ENCODE data around the gene SLC25A25.
A peak's percentile ranks its signal among the peaks of the same experiment; 100 is the strongest.
"Not testable (repeated sequence)": the region's sequence is repeated elsewhere in the genome, so short reads cannot be mapped to it uniquely, and the experiment has no call there.

SLC25A25 gene

GRCh38 chr9:128109050-128109709, 41.1 kb downstream of the SLC25A25 start:
- DNase-seq (ENCODE audit: low spot score): no peak

- DNase-seq (ENCODE audit: low spot score): not testable (repeated sequence)
Observed at GRCh38 chr9:128111726-128112125, 43.7 kb downstream of the SLC25A25 start.

DNA sequence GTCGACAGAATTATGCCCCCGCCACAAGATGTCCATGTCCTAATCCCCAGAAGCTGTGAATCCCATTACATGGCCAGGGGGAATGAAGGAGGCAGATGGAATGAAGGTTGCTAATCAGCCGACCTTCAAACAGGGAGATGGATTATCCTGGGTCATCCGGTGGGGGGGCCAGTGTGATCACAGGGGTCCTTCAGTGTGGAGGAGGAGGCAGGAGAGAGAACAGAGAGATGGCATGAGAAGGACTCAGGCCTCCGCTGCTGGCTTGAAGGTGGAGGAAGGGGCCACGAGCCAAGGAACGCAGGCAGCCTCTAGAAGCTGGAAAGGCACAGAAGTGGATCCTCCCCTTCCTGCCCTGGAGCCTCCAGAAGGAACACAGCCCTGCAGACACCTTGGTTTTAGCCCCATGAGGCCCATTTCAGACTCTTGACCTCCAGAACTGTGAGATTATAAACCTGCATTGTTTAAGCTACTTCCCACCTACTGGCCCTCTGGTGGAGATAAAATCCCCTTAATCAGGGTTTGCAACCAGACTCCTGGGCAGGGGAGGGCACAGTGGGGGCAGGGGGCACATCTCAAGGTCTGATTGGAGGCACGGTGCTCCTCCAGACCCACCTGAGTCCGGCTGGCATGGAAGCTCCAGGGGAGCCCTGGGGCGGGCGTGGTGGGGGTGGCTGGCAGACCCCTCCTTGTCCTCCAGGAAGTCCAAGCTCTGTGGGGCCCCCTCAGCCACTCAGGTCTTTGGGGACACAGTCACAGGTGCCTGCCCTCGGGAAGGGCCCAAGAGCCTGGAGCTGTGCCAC, 45.7 kb downstream of the SLC25A25 start:
- no peak for DNase-seq (ENCODE audit: low spot score)

- no peak for DNase-seq (ENCODE audit: low spot score)
Observed at GRCh38 chr9:128114326-128115186, 46.5 kb downstream of the SLC25A25 start.

GRCh38 chr9:128115187-128116103, 47.4 kb downstream of the SLC25A25 start:
- no peak for DNase-seq (ENCODE audit: low spot score)

- DNase-seq (ENCODE audit: low spot score): no peak
Observed at GRCh38 chr9:128116104-128117083, 48.4 kb downstream of the SLC25A25 start.

DNA sequence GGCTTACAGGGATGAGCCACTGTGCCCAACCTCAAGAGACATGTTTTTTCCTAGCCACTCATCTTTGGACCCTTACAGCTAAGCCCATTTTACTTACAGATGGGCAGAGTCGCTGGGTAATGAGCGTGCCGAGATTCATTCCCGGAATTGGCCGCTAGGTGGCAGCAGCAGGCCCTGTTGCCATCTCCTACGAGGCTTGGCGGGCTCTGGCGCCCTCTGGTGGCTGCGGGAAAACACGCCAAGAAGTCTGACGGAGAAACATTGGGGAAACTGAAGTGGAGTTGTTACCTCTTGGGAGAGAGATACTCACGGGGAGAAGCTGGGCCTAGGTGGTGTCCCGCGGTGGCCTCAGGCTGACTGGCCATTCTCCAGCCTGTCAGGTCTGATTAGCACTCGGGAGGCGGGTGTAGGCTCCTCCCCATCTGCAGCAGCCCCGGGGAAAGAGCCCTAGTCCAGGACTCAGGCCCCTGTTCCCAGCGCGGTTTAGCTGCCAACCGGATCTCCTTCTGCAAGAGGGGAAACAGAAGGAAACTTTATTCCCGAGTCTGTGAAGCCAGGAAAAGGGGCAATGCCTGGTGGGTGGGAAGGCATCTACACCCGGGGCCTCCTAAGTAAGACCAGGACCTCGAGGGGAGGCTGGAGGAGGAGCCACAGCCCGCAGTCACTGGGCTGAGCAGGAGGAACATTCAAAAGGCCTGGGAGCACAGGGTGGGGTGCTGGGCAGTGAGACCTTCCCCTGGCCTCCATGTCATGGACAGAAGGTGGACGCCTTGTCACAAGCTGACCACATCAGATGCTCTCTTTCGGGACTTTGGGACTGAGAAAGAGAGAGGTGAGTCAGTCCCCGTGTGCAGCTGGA, 49.8 kb downstream of the SLC25A25 start:
- peak; percentile 94 for DNase-seq (ENCODE audit: low spot score)

- DNase-seq (ENCODE audit: low spot score): no peak
Observed at GRCh38 chr9:128118472-128118857, 50.4 kb downstream of the SLC25A25 start.

GRCh38 chr9:128118971-128119665, 51.1 kb downstream of the SLC25A25 start:
- no peak for DNase-seq (ENCODE audit: low spot score)

GRCh38 chr9:128120061-128120740, 52.2 kb downstream of the SLC25A25 start:
- no peak for DNase-seq (ENCODE audit: low spot score)

GRCh38 chr9:128120741-128121465, 52.9 kb downstream of the SLC25A25 start:
- DNase-seq (ENCODE audit: low spot score): no peak

DNA sequence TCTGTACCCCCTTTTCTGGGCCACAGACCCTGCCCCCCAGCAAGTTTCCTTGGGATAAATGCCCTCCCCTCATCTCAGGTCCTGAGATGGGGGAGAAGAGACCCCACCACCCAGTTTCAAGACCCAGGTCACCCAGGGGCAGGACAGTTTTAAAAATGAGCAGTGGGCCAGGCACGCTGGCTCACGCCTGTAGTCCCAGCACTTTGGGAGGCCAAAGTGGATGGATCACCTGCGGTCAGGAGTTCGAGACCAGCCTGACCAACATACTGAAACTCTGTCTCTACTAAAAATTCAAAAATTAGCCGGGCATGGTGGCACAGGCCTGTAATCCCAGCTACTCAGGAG, 53.4 kb downstream of the SLC25A25 start:
- DNase-seq (ENCODE audit: low spot score): no peak

- no peak for DNase-seq (ENCODE audit: low spot score)
Observed at GRCh38 chr9:128121924-128122808, 54.1 kb downstream of the SLC25A25 start.

- no peak for DNase-seq (ENCODE audit: low spot score)
Observed at GRCh38 chr9:128122809-128123175, 54.8 kb downstream of the SLC25A25 start.

DNA sequence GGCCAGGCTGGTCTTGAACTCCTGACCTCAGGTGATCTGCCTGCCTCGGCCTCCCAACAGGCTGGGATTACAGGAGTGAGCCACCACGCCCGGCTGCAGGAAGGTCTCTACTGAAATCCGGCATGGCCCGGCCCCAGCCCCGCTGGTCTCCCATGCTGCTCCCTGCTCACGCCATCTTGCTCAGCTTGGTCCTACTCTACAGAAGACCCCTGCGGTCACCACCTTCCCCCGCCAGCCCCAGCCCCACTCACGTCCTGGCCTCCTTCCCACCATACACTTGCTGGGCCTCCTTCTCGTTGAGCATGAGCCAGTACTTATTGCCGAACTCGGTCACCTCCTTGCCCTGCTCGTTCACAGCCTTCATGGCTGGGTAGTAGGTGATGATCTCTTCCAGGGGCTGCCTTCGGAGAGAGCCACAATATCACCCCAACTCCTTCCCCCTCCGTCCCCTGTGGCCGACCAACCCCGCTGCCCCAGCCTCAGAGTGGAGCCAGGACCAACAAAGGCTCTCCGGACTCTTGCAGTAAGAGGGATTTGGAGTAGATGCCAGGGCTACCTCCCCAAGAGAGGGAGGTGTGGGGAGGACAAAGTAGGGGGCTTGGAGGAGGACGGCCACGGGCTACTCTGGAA, 55.5 kb downstream of the SLC25A25 start:
- DNase-seq (ENCODE audit: low spot score): no peak

- DNase-seq (ENCODE audit: low spot score): no peak
Observed at GRCh38 chr9:128124451-128124850, 56.4 kb downstream of the SLC25A25 start.

All from CD4-positive, alpha-beta T cell treated with Interleukin-15 for 4 hours (primary cell).